ENCODE results near the gene PTPA. TPM values are rescaled to one million over a fixed set of nuclear protein-coding genes. Genes with fewer than 3 reads are reported as not detected.

Gene PTPA
- total RNA-seq, 1 donor from 2014 or later = 194 TPM

Other genes with a start within 250 kb of the PTPA start
- gene KYAT1, start 229.5 kb upstream of the PTPA start, total RNA-seq = 11.9 TPM
- 23.9 TPM for gene LRRC8A, start 229.3 kb upstream of the PTPA start, total RNA-seq
- gene PHYHD1, start 190.4 kb upstream of the PTPA start, total RNA-seq = 30.2 TPM
- gene DOLK, start 163.8 kb upstream of the PTPA start, total RNA-seq = 7.5 TPM
- 16.0 TPM for gene NUP188, start 163.7 kb upstream of the PTPA start, total RNA-seq
- gene SH3GLB2, start 83.1 kb upstream of the PTPA start, total RNA-seq = 32.4 TPM
- 38.2 TPM for gene MIGA2, start 74.8 kb upstream of the PTPA start, total RNA-seq
- 6.8 TPM for gene DOLPP1, start 30.3 kb upstream of the PTPA start, total RNA-seq
- gene CRAT, start 622 bp upstream of the PTPA start, total RNA-seq = 85.5 TPM
- 4.6 TPM for gene IER5L, start 66.8 kb downstream of the PTPA start, total RNA-seq